ENCODE data around the gene HDHD5. TPM values are rescaled to one million over a fixed set of nuclear protein-coding genes. Genes with fewer than 3 reads are reported as not detected.

The HDHD5 gene
- total RNA-seq, 1 donor from 2014 or later: 42.3 TPM

GRCh38 chr22:17117890-17118289, 41.2 kb downstream of the HDHD5 start:
- peaks cover 61% of the 10 kb centered on the region for H3K27me3 Mint-ChIP-seq (ENCODE audit: low read depth)
- peaks cover 2% of the 10 kb centered on the region for H3K4me1 Mint-ChIP-seq
- TF ChIP-seq CTCF (IDR thresholded peaks at IDR 0.05; ENCODE audit: unreplicated experiment): no peak
- no peak overlapping the region for H3K4me3 Mint-ChIP-seq
- H3K27ac Mint-ChIP-seq: no peak overlapping the region
- H3K9me3 Mint-ChIP-seq: no peaks in the 10 kb centered on the region
- no peaks in the 10 kb centered on the region for H3K36me3 Mint-ChIP-seq
- no peak for DNase-seq (ENCODE audit: low spot score in 2 of 2, unreplicated experiment in 2 of 2)

DNA sequence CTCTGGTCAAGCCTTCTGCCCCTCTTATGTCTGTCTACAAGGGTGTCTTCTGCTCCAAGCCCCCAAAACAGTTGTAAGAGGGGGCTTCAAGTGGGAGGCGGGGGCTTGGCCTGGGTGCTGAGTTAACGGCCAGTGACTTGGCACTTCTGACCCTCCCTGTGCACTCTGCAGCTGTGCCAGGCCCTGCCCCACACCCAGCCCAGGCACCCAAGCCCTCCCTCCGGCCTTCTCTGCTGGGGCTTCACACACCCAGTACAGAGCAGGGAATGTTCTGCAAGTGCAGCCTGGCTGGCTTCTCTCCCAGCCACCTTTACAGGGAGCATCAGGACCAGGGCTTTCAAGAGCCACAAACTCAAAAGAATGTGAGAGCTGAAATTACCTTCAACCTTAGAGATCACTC, 41.7 kb downstream of the HDHD5 start:
- Mint-ChIP-seq H3K27me3 (ENCODE audit: low read depth) (peaks cover 56% of the 10 kb centered on the region), H3K9me3 (no peaks in the 10 kb centered on the region), H3K4me3 (no peak overlapping the region), H3K27ac (no peak overlapping the region), H3K4me1 (peaks cover 2% of the 10 kb centered on the region), H3K36me3 (no peaks in the 10 kb centered on the region)
- no peak for DNase-seq (ENCODE audit: low spot score in 2 of 2, unreplicated experiment in 2 of 2)
- TF ChIP-seq CTCF (IDR thresholded peaks at IDR 0.05; ENCODE audit: unreplicated experiment): no peak

DNA sequence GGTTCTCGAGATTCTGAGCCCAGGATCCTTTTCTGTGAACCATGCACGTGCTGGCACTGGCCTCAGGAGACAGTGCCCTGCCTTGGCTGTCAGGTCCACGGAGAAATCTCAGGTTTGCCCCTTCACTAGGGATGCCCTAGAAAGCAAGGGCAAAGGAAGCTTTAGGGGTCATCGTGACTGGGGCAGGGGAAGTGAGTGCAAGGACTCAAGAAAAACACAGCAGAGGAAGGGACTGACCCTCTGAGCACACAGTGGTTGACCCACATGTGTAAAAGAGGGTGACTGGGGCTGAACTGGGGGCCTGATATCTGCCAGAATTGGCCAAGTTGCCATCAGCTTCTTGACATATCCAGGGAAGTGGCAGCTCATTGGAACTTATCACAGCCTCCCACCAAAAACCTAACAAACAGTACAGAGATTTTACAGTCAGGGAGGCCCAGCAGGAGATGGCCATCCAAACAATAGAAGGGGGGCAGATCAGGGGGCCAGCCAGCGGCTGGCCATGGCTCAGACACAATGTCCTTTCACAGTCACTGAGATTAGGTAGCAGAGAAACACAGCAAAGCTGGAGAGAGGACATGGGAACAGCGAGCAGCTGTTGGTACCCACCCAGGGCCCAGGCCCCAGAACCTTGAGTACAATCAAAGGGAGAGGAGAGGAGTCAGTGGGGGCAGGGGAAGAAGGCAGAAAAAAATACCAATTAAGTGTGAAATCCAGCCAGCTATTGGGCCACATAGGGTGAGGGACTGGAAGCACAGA, 42.3 kb downstream of the HDHD5 start:
- no peaks in the 10 kb centered on the region for H3K9me3 Mint-ChIP-seq
- H3K36me3 Mint-ChIP-seq: no peaks in the 10 kb centered on the region
- DNase-seq (ENCODE audit: low spot score in 2 of 2, unreplicated experiment in 2 of 2): no peak
- H3K4me3 Mint-ChIP-seq: no peak overlapping the region
- no peak for TF ChIP-seq CTCF (IDR thresholded peaks at IDR 0.05; ENCODE audit: unreplicated experiment)
- H3K27me3 Mint-ChIP-seq (ENCODE audit: low read depth): peaks cover 50% of the 10 kb centered on the region
- no peak overlapping the region for H3K27ac Mint-ChIP-seq
- H3K4me1 Mint-ChIP-seq: peaks cover 2% of the 10 kb centered on the region

GRCh38 chr22:17115945-17116565, 43.0 kb downstream of the HDHD5 start:
- no peak for TF ChIP-seq CTCF (IDR thresholded peaks at IDR 0.05; ENCODE audit: unreplicated experiment)
- H3K4me1 Mint-ChIP-seq: no peaks in the 10 kb centered on the region
- no peaks in the 10 kb centered on the region for H3K9me3 Mint-ChIP-seq
- H3K27me3 Mint-ChIP-seq (ENCODE audit: low read depth): peaks cover 44% of the 10 kb centered on the region
- DNase-seq (ENCODE audit: low spot score in 2 of 2, unreplicated experiment in 2 of 2): no peak
- H3K27ac Mint-ChIP-seq: no peak overlapping the region
- no peak overlapping the region for H3K4me3 Mint-ChIP-seq
- no peaks in the 10 kb centered on the region for H3K36me3 Mint-ChIP-seq

DNA sequence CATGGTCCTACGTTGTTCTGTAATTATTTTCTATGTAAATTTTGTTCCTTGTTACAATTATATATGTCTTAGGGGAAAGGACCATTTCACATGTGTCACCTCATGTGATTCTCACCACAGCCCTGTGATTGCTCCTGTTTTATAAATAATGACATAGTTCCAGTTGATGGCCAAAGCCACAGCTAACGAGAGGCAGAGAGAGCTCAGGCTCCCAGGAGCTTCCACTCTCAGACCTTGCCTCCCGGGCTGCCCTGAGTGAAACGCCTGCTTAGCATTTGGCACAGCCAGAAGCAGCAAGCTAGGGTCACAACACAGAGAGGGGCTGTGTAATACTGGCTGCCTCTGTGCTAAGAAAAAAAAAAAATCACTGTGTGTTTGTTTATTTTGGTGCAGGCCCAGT, 43.8 kb downstream of the HDHD5 start:
- DNase-seq (ENCODE audit: low spot score in 2 of 2, unreplicated experiment in 2 of 2): no peak
- Mint-ChIP-seq H3K4me1 (no peaks in the 10 kb centered on the region), H3K9me3 (no peaks in the 10 kb centered on the region), H3K27ac (no peak overlapping the region), H3K36me3 (no peaks in the 10 kb centered on the region), H3K27me3 (ENCODE audit: low read depth) (peaks cover 43% of the 10 kb centered on the region), H3K4me3 (no peak overlapping the region)
- TF ChIP-seq CTCF (IDR thresholded peaks at IDR 0.05; ENCODE audit: unreplicated experiment): no peak

Measured in mesothelial cell of epicardium (in vitro differentiated cells).